ENCODE data around the gene ZMIZ2.
"Not testable (repeated sequence)": the region's sequence is repeated elsewhere in the genome, so short reads cannot be mapped to it uniquely, and the experiment has no call there.

ZMIZ2 gene

DNA sequence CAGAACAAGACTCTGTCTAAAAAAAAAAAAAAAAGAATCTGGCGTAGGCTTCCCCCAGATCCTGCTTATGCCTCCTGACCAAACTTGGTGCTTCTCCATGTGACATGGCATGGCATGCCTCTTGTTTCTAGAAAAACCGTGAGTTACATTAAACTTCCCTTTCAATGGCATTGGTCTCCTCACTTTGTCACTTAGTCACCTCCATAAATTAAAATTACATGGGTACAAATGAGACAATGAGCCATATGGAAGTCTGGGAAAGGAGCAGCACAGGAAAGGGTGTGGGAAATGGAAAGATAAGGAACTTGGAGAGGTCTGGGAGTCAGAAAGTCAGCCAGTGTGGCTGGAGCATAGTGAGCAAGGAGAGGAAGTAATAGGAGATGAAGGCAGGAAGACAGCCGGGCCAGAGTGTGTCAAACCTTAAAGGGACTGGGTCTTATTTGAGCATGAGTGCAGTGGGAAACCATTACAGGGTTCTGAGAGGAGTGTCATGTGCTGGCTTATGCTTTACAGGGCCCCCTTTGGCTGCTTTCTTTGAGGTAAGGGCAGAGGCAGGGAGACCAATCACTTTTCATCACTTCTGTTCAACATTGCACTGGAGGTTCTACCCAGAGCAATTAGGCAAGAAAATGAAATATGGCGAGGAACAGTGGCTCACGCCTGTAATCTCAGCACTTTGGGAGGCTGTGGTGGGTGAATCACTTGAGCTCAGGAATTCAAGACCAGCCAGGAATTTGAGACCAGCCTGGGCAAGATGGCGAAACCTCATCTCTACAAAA lies 21.3 kb upstream of the ZMIZ2 start:
- no peak for DNase-seq

GRCh38 chr7:44727937-44728262 lies 20.7 kb upstream of the ZMIZ2 start:
- DNase-seq, result no peak

- no peak for DNase-seq
These were observed 18.6 kb upstream of the ZMIZ2 start for GRCh38 chr7:44729949-44730590.

DNA sequence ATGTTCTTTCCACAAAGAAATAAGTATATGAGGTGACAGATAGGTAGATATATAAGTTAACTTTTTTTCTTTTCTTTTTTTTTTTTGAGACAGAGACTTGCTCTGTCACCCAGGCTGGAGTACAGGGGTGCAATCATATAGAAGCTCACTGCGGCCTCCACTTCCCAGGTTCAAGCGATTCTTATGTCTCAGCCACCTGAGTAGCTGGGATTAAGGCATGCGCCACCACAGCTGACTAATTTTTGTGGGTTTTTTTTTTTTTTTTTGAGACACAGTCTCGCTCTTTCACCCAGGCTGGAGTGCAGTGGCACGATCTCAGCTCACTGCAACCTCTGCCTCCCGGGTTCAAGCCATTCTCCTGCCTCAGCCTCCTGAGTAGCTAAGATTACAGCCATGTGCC lies 15.7 kb upstream of the ZMIZ2 start:
- not testable (repeated sequence) for DNase-seq

GRCh38 chr7:44733708-44734481 lies 14.8 kb upstream of the ZMIZ2 start:
- DNase-seq, result no peak

DNA sequence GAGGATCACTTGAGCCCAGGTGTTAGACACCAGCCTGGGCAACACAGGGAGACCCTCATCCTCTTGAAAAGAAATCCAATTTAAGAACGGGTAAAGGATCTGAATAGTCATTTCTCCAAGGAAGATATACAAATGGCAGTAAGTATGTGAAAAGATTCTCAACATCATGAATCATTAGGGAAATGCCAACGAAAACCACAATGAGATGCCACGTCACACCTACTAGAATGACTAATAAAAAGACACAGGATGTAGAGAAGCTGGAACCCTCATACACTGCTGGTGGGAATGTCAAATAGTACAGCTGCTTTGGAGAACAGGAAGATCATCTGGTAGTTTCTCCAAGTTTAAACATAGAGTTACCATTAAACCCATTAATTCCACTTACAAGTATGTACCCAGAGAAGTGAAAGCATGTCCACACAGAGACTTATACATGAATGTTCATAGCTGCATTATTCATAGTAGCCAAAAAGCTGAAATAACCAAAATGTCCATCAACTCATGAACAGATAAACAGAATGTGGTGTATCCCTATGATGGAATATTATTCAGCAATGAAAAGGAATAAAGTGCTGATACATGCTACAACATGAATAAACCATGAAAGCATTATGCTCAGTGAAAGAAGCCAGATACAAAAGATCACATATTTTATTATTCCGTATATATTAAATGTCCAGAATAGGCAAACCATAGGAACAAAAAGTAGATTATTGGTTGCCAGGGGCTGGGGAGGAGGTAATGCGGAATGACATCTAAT lies 13.1 kb upstream of the ZMIZ2 start:
- no peak for DNase-seq

DNA sequence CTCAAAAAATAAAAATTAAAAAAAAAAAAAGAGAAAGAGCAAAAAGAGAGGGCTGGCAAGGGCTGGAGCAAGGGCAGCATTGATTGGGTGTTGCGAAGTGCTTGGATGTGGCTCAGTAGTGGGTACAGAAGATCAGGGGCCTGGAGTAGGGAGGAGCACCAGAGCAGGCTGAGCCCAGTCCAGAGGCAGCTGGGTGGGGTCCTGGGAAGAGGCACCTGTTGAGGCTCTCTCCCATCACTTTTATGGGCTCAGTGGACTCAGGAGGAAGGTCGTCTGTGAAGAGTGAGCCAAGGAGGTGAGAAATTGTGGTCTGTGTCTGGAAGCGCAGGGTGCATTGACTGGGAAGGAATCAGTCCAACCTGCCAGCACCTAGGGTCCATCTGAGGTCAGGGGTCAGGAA lies 11.8 kb upstream of the ZMIZ2 start:
- DNase-seq, result no peak

GRCh38 chr7:44738051-44738723 lies 10.5 kb upstream of the ZMIZ2 start:
- DNase-seq, result no peak

GRCh38 chr7:44738876-44739665 lies 9.6 kb upstream of the ZMIZ2 start:
- DNase-seq, result no peak

- no peak for DNase-seq
These were observed 8.6 kb upstream of the ZMIZ2 start for GRCh38 chr7:44740055-44740454.

DNA sequence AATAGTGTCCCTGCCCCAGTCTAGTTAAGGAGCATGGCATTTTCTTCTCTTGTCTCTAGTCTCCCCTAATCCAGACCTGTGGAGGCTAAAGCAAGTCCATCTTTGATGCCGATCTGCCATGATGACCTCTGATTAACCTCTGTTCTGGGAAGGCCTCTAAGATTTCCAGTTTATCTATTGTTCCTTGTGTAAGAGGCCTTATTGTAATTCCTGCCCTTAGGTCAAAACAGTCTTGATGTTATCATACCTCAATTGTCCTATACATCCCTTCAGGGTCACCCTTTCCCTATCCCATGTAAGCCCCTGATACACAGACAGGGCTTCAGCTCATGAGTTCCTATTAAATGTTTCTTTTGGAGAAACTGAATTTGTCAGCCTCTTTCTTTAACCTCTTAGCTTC lies 4.9 kb upstream of the ZMIZ2 start:
- DNase-seq, result peak; percentile 39

- no peak for DNase-seq
These were observed 493 bp downstream of the ZMIZ2 start for GRCh38 chr7:44748948-44749731.

- DNase-seq, result no peak
These were observed 1.3 kb downstream of the ZMIZ2 start for GRCh38 chr7:44749992-44750391.

DNA sequence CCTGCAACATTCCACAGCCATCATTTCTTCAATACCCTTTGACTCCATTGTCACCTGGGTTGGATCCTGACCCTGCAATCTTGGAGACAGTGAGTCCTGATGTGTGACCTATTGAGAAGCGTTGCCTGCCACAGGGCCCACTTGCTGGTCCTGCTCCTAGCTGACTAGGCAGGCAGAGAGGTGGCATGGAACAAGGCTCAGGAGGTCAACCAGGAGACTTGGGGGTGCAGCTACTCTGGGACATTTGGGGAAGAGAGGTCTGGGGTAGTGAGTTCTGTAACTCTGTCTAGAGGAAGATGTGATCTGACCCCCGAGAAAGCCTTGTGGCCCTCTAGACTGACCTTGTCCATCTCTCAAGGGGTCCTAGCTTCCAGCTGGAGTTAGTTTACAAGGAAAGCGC lies 1.8 kb downstream of the ZMIZ2 start:
- DNase-seq, result no peak

GRCh38 chr7:44750921-44751571 lies 2.4 kb downstream of the ZMIZ2 start:
- DNase-seq, result no peak

DNA sequence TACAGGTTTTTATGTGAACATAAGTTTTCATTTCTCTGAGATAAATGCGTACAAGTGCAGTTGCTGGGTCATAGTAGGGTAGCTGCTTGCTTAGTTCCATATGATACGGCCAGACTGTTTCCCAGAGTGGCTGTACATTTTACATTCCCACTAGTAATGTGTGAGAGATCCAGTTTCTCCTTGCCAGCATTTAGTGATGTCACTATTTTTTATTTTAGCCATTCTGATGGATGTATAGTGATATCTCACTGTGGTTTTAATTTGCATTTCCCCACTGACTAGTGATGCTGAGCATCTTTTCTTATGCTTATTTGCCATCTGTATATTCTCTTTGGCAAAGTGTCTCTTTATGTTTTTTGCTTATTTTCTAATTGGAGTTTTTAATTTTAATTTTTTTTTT lies 4.2 kb downstream of the ZMIZ2 start:
- no peak for DNase-seq

DNA sequence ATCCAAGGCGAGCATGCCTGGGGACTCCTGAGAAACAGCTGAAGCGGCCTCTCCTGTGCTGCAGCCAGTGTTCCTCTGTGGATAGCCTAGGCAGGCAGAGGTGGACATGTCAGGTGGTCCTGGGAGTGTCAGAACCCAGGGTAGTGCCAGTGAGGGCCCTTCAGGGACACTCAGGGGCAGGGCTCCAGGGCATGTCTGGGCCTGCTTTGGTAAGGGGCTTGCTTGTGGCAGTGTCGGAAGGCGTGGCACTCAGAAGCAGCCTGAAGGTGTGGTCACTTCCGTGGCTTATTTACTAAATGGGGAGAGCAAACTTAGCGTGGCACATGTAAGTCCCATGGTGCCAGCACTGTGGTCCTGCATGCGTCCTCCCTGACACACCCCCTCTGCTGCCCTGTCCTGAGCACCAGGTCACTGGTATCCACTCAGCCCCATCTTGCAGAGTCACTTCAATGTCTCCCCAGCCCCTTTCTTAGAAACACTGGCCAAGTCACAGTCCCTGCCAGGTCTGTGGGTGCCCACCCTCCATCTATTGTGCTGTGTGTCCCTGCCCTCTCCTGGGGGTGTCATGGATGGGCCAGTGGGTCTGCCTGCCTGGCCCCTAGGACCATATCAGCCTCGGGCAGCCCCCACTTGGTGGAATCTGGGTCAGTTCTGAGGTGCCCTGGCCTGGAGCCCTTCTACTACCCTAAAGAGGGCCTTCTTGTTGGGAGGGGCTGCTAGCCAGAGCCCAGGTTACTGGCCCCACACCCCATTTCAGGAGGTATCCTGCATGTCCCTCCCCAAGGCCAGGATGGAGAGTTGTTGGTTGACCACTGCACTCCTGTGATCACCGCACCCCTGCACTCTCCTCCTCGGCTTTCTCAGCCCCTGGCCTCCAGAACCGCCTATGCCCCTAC lies 6.4 kb downstream of the ZMIZ2 start:
- no peak for DNase-seq

DNA sequence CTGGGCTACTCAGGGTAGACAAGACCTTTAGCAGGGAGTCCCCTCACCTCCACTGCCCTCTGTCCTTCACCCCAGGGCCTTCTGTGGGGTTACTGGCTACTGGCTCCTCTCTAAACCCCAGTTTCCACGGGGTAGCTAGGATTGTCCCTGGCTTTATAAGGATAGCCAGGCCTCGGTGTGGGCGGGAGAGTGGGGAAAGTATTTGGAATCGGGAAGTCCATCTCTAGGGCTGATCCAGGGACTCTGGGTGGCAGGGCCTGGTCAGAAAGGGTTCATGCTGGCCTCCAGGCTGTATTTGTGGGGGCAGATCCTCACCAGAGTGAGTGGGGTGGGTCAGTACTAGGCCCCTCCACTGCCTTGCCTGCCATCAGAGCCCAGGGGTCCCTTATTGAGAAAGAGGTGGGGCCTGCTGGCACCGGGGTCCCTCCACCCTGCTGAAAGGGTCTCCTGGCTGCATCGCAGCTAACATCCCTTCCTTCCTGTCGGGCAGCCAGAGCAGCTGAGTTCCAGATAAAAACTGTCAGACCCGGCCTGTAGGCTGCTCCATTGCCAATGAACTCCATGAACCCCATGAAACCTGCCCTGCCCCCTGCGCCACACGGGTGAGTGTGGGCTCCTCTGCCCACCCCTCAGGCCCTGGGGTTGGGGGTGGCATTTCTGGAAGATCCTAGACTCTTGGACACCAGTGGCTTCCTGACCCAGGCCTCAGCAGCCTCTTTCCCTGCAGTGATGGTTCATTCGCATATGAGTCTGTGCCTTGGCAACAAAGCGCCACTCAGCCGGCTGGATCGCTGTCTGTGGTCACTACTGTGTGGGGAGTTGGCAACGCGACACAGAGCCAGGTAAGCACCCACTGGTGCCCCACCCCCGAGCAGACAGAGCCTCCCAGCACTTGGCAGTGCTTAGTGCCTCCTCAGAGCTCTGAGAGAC lies 7.3 kb downstream of the ZMIZ2 start:
- no peak for DNase-seq
